T-helper 17 cell (primary cell): ENCODE results near the gene TOR2A. TPM values are rescaled to one million over a fixed set of nuclear protein-coding genes. Genes with fewer than 3 reads are reported as not detected.

Experiments
- ATAC-seq: fragments of 150-1000 bp; cut with Tn5 transposase; 2 replicates; pipeline ENCODE4 v1.10.0; 2021; ENCODE audit warnings: mild to moderate bottlenecking, moderate library complexity
- DNase-seq, 3 donors: peaks; one replicate each; pipeline versions ENCODE4 v3.0.0 to v3.0.0-alpha.2; 2020 to 2021
- H3K9me3 ChIP-seq: one replicate; pipeline ENCODE4 v1.7.0; 2013; ENCODE audit warnings: low read length, mild to moderate bottlenecking; ENCODE audit not compliant: control insufficient read depth, poor library complexity, severe bottlenecking
- H3K27ac Mint-ChIP-seq: one replicate; pipeline ENCODE4 v1.8.0; 2022; ENCODE audit warnings: mild to moderate bottlenecking, moderate library complexity, mixed read lengths
- H3K27me3 Mint-ChIP-seq: one replicate; pipeline ENCODE4 v1.8.0; 2022; ENCODE audit warnings: mixed read lengths
- H3K36me3 Mint-ChIP-seq: one replicate; pipeline ENCODE4 v1.8.0; 2022; ENCODE audit warnings: low read depth, mixed read lengths
- H3K4me1 Mint-ChIP-seq: one replicate; pipeline ENCODE4 v1.8.0; 2022; ENCODE audit warnings: mild to moderate bottlenecking, mixed read lengths
- H3K4me3 Mint-ChIP-seq: one replicate; pipeline ENCODE4 v1.8.0; 2022; ENCODE audit warnings: mild to moderate bottlenecking, moderate library complexity, mixed read lengths
- total RNA-seq, 4 donors: library from RNA in 2 of 4; stranded (reverse) in 2 of 4; gene quantifications; one replicate each; pipeline ENCODE4 v1.2.3 and lab custom pipeline; 2022 to 2026

Gene TOR2A
- total RNA-seq, 2 donors from 2014 or later: 9.4 to 10.5 TPM

GRCh38 chr9:127773981-127774380 lies 38.9 kb upstream of the TOR2A start:
- DNase-seq: no peak
- peak overlapping the region; percentile 80 for H3K27ac Mint-ChIP-seq
- no peak for ATAC-seq
- peaks cover 39% of the 10 kb centered on the region for H3K4me1 Mint-ChIP-seq
- H3K27me3 Mint-ChIP-seq: no peaks in the 10 kb centered on the region
- H3K36me3 Mint-ChIP-seq: peaks cover 9% of the 10 kb centered on the region
- no peak overlapping the region for H3K4me3 Mint-ChIP-seq
- no peaks in the 10 kb centered on the region for H3K9me3 ChIP-seq

- Mint-ChIP-seq H3K36me3 (peaks cover 6% of the 10 kb centered on the region), H3K27me3 (no peaks in the 10 kb centered on the region), H3K4me1 (peaks cover 43% of the 10 kb centered on the region), H3K27ac (peak overlapping the region; percentile 80), H3K4me3 (no peak overlapping the region)
- ATAC-seq (no peak), DNase-seq (no peak)
- H3K9me3 ChIP-seq: no peaks in the 10 kb centered on the region
Measured at GRCh38 chr9:127773272-127773671, 38.2 kb upstream of the TOR2A start.

- no peak for DNase-seq
- ATAC-seq: no peak
- Mint-ChIP-seq H3K4me1 (peaks cover 43% of the 10 kb centered on the region), H3K27ac (no peak overlapping the region), H3K27me3 (no peaks in the 10 kb centered on the region), H3K36me3 (peaks cover 5% of the 10 kb centered on the region), H3K4me3 (no peak overlapping the region)
- H3K9me3 ChIP-seq: no peaks in the 10 kb centered on the region
Measured at GRCh38 chr9:127772603-127773002, 37.5 kb upstream of the TOR2A start.

- peak overlapping the region; percentile 96 for H3K27ac Mint-ChIP-seq
- no peaks in the 10 kb centered on the region for H3K27me3 Mint-ChIP-seq
- DNase-seq: no peak
- no peaks in the 10 kb centered on the region for H3K9me3 ChIP-seq
- H3K4me3 Mint-ChIP-seq: peak overlapping the region; percentile 87
- ATAC-seq: no peak
- peaks cover 49% of the 10 kb centered on the region for H3K4me1 Mint-ChIP-seq
- H3K36me3 Mint-ChIP-seq: peaks cover 5% of the 10 kb centered on the region
Measured at GRCh38 chr9:127771570-127772189, 36.6 kb upstream of the TOR2A start.

- H3K27ac Mint-ChIP-seq: peak overlapping the region; percentile 96
- peak; percentile 85 to 94 (median 92) for DNase-seq
- peak; percentile 82 for ATAC-seq
- no peaks in the 10 kb centered on the region for H3K27me3 Mint-ChIP-seq
- no peaks in the 10 kb centered on the region for H3K9me3 ChIP-seq
- peaks cover 49% of the 10 kb centered on the region for H3K4me1 Mint-ChIP-seq
- H3K36me3 Mint-ChIP-seq: peaks cover 5% of the 10 kb centered on the region
- peak overlapping the region; percentile 87 for H3K4me3 Mint-ChIP-seq
Measured at GRCh38 chr9:127770905-127771569, 35.9 kb upstream of the TOR2A start.

- DNase-seq (no peak), ATAC-seq (no peak)
- Mint-ChIP-seq H3K4me3 (peak overlapping the region; percentile 87), H3K27ac (peak overlapping the region; percentile 96), H3K36me3 (peaks cover 5% of the 10 kb centered on the region), H3K27me3 (no peaks in the 10 kb centered on the region), H3K4me1 (peaks cover 52% of the 10 kb centered on the region)
- H3K9me3 ChIP-seq: no peaks in the 10 kb centered on the region
Measured at GRCh38 chr9:127770583-127770904, 35.5 kb upstream of the TOR2A start.

GRCh38 chr9:127769929-127770582 lies 35.0 kb upstream of the TOR2A start:
- peak overlapping the region; percentile 96 for H3K27ac Mint-ChIP-seq
- H3K4me3 Mint-ChIP-seq: peak overlapping the region; percentile 87
- H3K36me3 Mint-ChIP-seq: peaks cover 6% of the 10 kb centered on the region
- no peaks in the 10 kb centered on the region for H3K27me3 Mint-ChIP-seq
- H3K9me3 ChIP-seq: no peaks in the 10 kb centered on the region
- H3K4me1 Mint-ChIP-seq: peaks cover 56% of the 10 kb centered on the region
- DNase-seq (no peak), ATAC-seq (no peak)

GRCh38 chr9:127769101-127769500 lies 34.0 kb upstream of the TOR2A start:
- DNase-seq: no peak
- peaks cover 59% of the 10 kb centered on the region for H3K4me1 Mint-ChIP-seq
- H3K4me3 Mint-ChIP-seq: peak overlapping the region; percentile 85
- H3K27ac Mint-ChIP-seq: peak overlapping the region; percentile 96
- H3K36me3 Mint-ChIP-seq: peaks cover 6% of the 10 kb centered on the region
- no peaks in the 10 kb centered on the region for H3K27me3 Mint-ChIP-seq
- no peak for ATAC-seq
- H3K9me3 ChIP-seq: no peaks in the 10 kb centered on the region

- peak overlapping the region; percentile 85 for H3K4me3 Mint-ChIP-seq
- DNase-seq (no peak), ATAC-seq (no peak)
- no peaks in the 10 kb centered on the region for H3K9me3 ChIP-seq
- peaks cover 59% of the 10 kb centered on the region for H3K4me1 Mint-ChIP-seq
- H3K36me3 Mint-ChIP-seq: peaks cover 4% of the 10 kb centered on the region
- H3K27ac Mint-ChIP-seq: peak overlapping the region; percentile 96
- H3K27me3 Mint-ChIP-seq: no peaks in the 10 kb centered on the region
Measured at GRCh38 chr9:127768698-127769097, 33.6 kb upstream of the TOR2A start.

- no peaks in the 10 kb centered on the region for H3K9me3 ChIP-seq
- H3K36me3 Mint-ChIP-seq: peaks cover 2% of the 10 kb centered on the region
- peak overlapping the region; percentile 96 for H3K27ac Mint-ChIP-seq
Measured at GRCh38 chr9:127767909-127768331, 32.8 kb upstream of the TOR2A start.

GRCh38 chr9:127767410-127767809 lies 32.3 kb upstream of the TOR2A start:
- peak overlapping the region; percentile 96 for H3K27ac Mint-ChIP-seq
- H3K36me3 Mint-ChIP-seq: peaks cover 2% of the 10 kb centered on the region
- H3K4me3 Mint-ChIP-seq: peak overlapping the region; percentile 78
- no peaks in the 10 kb centered on the region for H3K9me3 ChIP-seq
- ATAC-seq (no peak), DNase-seq (no peak)
- H3K27me3 Mint-ChIP-seq: no peaks in the 10 kb centered on the region
- H3K4me1 Mint-ChIP-seq: peaks cover 67% of the 10 kb centered on the region

More at GRCh38 chr9:127767909-127768331, 32.8 kb upstream of the TOR2A start:
- DNase-seq (no peak), ATAC-seq (no peak)
- peaks cover 61% of the 10 kb centered on the region for H3K4me1 Mint-ChIP-seq
- H3K4me3 Mint-ChIP-seq: peak overlapping the region; percentile 85
- H3K27me3 Mint-ChIP-seq: no peaks in the 10 kb centered on the region

GRCh38 chr9:127765418-127765817 lies 30.3 kb upstream of the TOR2A start:
- Mint-ChIP-seq H3K27ac (peak overlapping the region; percentile 96), H3K27me3 (no peaks in the 10 kb centered on the region), H3K36me3 (peaks cover 2% of the 10 kb centered on the region), H3K4me3 (no peak overlapping the region), H3K4me1 (peaks cover 57% of the 10 kb centered on the region)
- H3K9me3 ChIP-seq: no peaks in the 10 kb centered on the region
- ATAC-seq (no peak), DNase-seq (no peak)

- no peaks in the 10 kb centered on the region for H3K27me3 Mint-ChIP-seq
- ATAC-seq (peak; percentile 42), DNase-seq (no peak)
- H3K27ac Mint-ChIP-seq: peak overlapping the region; percentile 96
- no peak overlapping the region for H3K4me3 Mint-ChIP-seq
- H3K4me1 Mint-ChIP-seq: peaks cover 49% of the 10 kb centered on the region
- H3K36me3 Mint-ChIP-seq: peaks cover 2% of the 10 kb centered on the region
- no peaks in the 10 kb centered on the region for H3K9me3 ChIP-seq
Measured at GRCh38 chr9:127763918-127764384, 28.9 kb upstream of the TOR2A start.
